Stomach (tissue), 9 donors: ENCODE measurements around the gene ITGB8. TPM values are rescaled to one million over a fixed set of nuclear protein-coding genes. Genes with fewer than 3 reads are reported as not detected.
"Not testable (repeated sequence)": the region's sequence is repeated elsewhere in the genome, so short reads cannot be mapped to it uniquely, and the experiment has no call there.

Experiments
- DNase-seq, 2 donors: peaks; one replicate each; pipeline versions ENCODE4 v3.0.0 to v3.0.0-alpha.2; 2013 to 2019
- H3K27ac ChIP-seq, 5 donors: fragments of 200-600 bp in 4 of 5; sonication (generic) in 4 of 5; one replicate each; pipeline ENCODE4 v1.5.1; 2013 to 2019; ENCODE audit warnings: mild to moderate bottlenecking in 1 of 5, moderate library complexity in 1 of 5
- H3K27me3 ChIP-seq, 3 donors: fragments of 200-600 bp; sonication (generic); one replicate each; pipeline ENCODE4 v1.5.1; 2017 to 2019; ENCODE audit warnings: mixed run types in 1 of 3
- H3K36me3 ChIP-seq, 4 donors: fragments of 200-600 bp; sonication (generic); 1 replicate in 3 of 4; 2 replicates in 1 of 4; pipeline ENCODE4 v1.5.1; 2016 to 2019
- H3K4me1 ChIP-seq, 4 donors: fragments of 200-600 bp; sonication (generic); one replicate each; pipeline ENCODE4 v1.5.1; 2016 to 2019
- H3K4me3 ChIP-seq, 4 donors: fragments of 200-600 bp; sonication (generic) in 3 of 4; one replicate each; pipeline ENCODE4 v1.5.1; 2016 to 2019; ENCODE audit warnings: mild to moderate bottlenecking in 1 of 4
- H3K9me3 ChIP-seq, 4 donors: fragments of 200-600 bp; sonication (generic); one replicate each; pipeline ENCODE4 v1.5.1; 2016 to 2019
- CTCF ChIP-seq, 7 experiments: fragments of 450-650 bp in 4 of 7; fragments of 200-600 bp in 3 of 7; sonication (generic) in 3 of 7; IDR thresholded peaks; one replicate each; pipeline ENCODE4 v1.5.1; 2016 to 2019; ENCODE audit warnings: antibody characterized with exemption in 7 of 7, control low read depth in 2 of 7, mild to moderate bottlenecking in 1 of 7
- EP300 ChIP-seq: sonication (generic); formaldehyde crosslinking; IDR thresholded peaks from one replicate; pipeline ENCODE4 v1.6.1; 2017; ENCODE audit warnings: antibody characterized with exemption
- POLR2A ChIP-seq, 4 donors: fragments of 450-650 bp; IDR thresholded peaks; one replicate each; pipeline ENCODE4 v1.6.1; 2016; ENCODE audit warnings: antibody characterized with exemption in 4 of 4, control low read depth in 2 of 4, mild to moderate bottlenecking in 1 of 4, moderate library complexity in 1 of 4
- POLR2AphosphoS5 ChIP-seq, 3 donors: sonication (generic); formaldehyde crosslinking; IDR thresholded peaks; one replicate each; pipeline ENCODE4 v1.6.1; 2016; ENCODE audit warnings: antibody characterized with exemption in 3 of 3
- WGBS, 5 donors: extraction: QIAGEN DNeasy Blood & Tissue Kit in 3 of 5; methylation state at CpG; one replicate each; pipeline versions ENCODE4 v1.1.5 to v1.1.7; 2013 to 2018; 5-methylcytosine and 5-hydroxymethylcytosine counted together
- intact Hi-C: fragments of 100-400 bp; cut with DNase I; formaldehyde crosslinking; loops from one replicate; pipeline ENCODE4 v1.15.1; 2023; ENCODE audit warnings: low total_unique reads
- polyA plus RNA-seq, 3 donors: library from polyadenylated mRNA; stranded (reverse); fragments of 200-250 nt; gene quantifications; one replicate each; pipeline ENCODE4 v1.2.3, GENCODE V29; 2013
- total RNA-seq, 5 donors: library from RNA; depleted of rRNA; stranded (reverse); fragments of >200 nt; gene quantifications; one replicate each; pipeline versions ENCODE4 v1.1.0 to v1.2.3, GENCODE V29; 2014 to 2016
- donor health status: healthy with polysubstance abuse.
- donor health status: Bipolar disorder and iron deficiency.
- donor health status: healthy.

Gene ITGB8
- total and polyA plus RNA-seq, 8 donors = 1.1 to 31.9 (median 6.5) TPM

- TF ChIP-seq POLR2AphosphoS5 (IDR thresholded peaks at IDR 0.05) (no peak), CTCF (IDR thresholded peaks at IDR 0.05) (no peak), POLR2A (IDR thresholded peaks at IDR 0.05) (no peak)
- intact Hi-C loops = no loop called here
- Histone ChIP-seq H3K27me3 (no peaks in the 10 kb centered on the region), H3K4me1 (no peaks in the 10 kb centered on the region), H3K4me3 (no peak overlapping the region), H3K9me3 (no peaks in the 10 kb centered on the region), H3K36me3 (peaks cover 5 to 41% (median 27%) of the 10 kb centered on the region in 4 donors), H3K27ac (no peak overlapping the region)
- 66 to 89% (median 71%) methylated on average over 1 of the region's 1 CpG for WGBS, 5 donors
- no peak for DNase-seq
Observed at GRCh38 chr7:20385126-20385525, 54.4 kb downstream of the ITGB8 start.

GRCh38 chr7:20388084-20388483 lies 57.4 kb downstream of the ITGB8 start:
- intact Hi-C loops = no loop called here
- WGBS, 5 donors = 46 to 67% (median 56%) methylated on average over 1 of the region's 1 CpG
- Histone ChIP-seq H3K4me1 (peaks cover 0 to 7% (median 2%) of the 10 kb centered on the region in 4 donors), H3K9me3 (no peaks in the 10 kb centered on the region), H3K36me3 (peaks cover 0 to 26% (median 19%) of the 10 kb centered on the region in 4 donors), H3K27ac (no peak overlapping the region), H3K4me3 (no peak overlapping the region), H3K27me3 (no peaks in the 10 kb centered on the region)
- DNase-seq = peak in 1 of 2 donors; percentile 32
- no peak for TF ChIP-seq POLR2A (IDR thresholded peaks at IDR 0.05)
- no peak for TF ChIP-seq POLR2AphosphoS5 (IDR thresholded peaks at IDR 0.05)
- TF ChIP-seq EP300 = no peak
- TF ChIP-seq CTCF (IDR thresholded peaks at IDR 0.05) = no peak

GRCh38 chr7:20389192-20389591 lies 58.5 kb downstream of the ITGB8 start:
- WGBS, 5 donors = 62 to 83% (median 69%) methylated on average over 2 of the region's 2 CpGs
- peaks cover 0 to 27% (median 16%) of the 10 kb centered on the region in 4 donors for H3K36me3 ChIP-seq
- H3K9me3 ChIP-seq, H3K4me3 ChIP-seq, H3K27me3 ChIP-seq, H3K27ac ChIP-seq, H3K4me1 ChIP-seq, intact Hi-C loops, DNase-seq: not testable (repeated sequence)

- 31 to 52% (median 39%) methylated on average over 2 of the region's 2 CpGs for WGBS, 5 donors
- Histone ChIP-seq H3K36me3 (peaks cover 0 to 35% (median 30%) of the 10 kb centered on the region in 4 donors), H3K27ac (no peak overlapping the region)
Observed at GRCh38 chr7:20393021-20393610, 62.4 kb downstream of the ITGB8 start.

More at GRCh38 chr7:20393021-20393610, 62.4 kb downstream of the ITGB8 start:
- DNase-seq = no peak
- no peaks in the 10 kb centered on the region for H3K9me3 ChIP-seq
- intact Hi-C loops = no loop called here
- TF ChIP-seq POLR2AphosphoS5 (IDR thresholded peaks at IDR 0.05) (no peak), POLR2A (IDR thresholded peaks at IDR 0.05) (no peak), EP300 (no peak), CTCF (IDR thresholded peaks at IDR 0.05) (no peak)
- H3K27me3 ChIP-seq = no peaks in the 10 kb centered on the region
- no peak overlapping the region for H3K4me3 ChIP-seq
- peaks cover 0 to 9% (median 3%) of the 10 kb centered on the region in 4 donors for H3K4me1 ChIP-seq
